Measurements from ENCODE around the gene INPP5D. TPM values are rescaled to one million over a fixed set of nuclear protein-coding genes. Genes with fewer than 3 reads are reported as not detected.

Gene INPP5D
- total RNA-seq, 1 donor from 2014 or later: 33.3 TPM

GRCh38 chr2:233211548-233211895 is 151.4 kb downstream of the INPP5D start:
- no peaks in the 10 kb centered on the region for H3K9me3 ChIP-seq
- no peaks in the 10 kb centered on the region for H3K27me3 ChIP-seq
- no peak for TF ChIP-seq CTCF (IDR thresholded peaks at IDR 0.05)
- no peak overlapping the region for H3K4me3 ChIP-seq
- H3K27ac ChIP-seq: peak overlapping the region; percentile 34
- H3K4me1 ChIP-seq: peaks cover 17% of the 10 kb centered on the region
- intact Hi-C loops (cut with DNase I): no loop called here
- ATAC-seq (no peak), DNase-seq (no peak)
- peaks cover 5% of the 10 kb centered on the region for H3K36me3 ChIP-seq

- no peaks in the 10 kb centered on the region for H3K9me3 ChIP-seq
- H3K27me3 ChIP-seq: no peaks in the 10 kb centered on the region
- no peaks in the 10 kb centered on the region for H3K36me3 ChIP-seq
- no peak for TF ChIP-seq CTCF (IDR thresholded peaks at IDR 0.05)
- ATAC-seq: no peak
- H3K4me1 ChIP-seq: peaks cover 17% of the 10 kb centered on the region
- H3K4me3 ChIP-seq: no peak overlapping the region
- DNase-seq: no peak
- intact Hi-C loops (cut with DNase I): no loop called here
- H3K27ac ChIP-seq: no peak overlapping the region
Observed at GRCh38 chr2:233213011-233213410, 152.9 kb downstream of the INPP5D start.

GRCh38 chr2:233213975-233214374 is 153.8 kb downstream of the INPP5D start:
- Histone ChIP-seq H3K4me1 (peaks cover 17% of the 10 kb centered on the region), H3K4me3 (no peak overlapping the region), H3K27ac (no peak overlapping the region), H3K9me3 (no peaks in the 10 kb centered on the region), H3K27me3 (no peaks in the 10 kb centered on the region), H3K36me3 (no peaks in the 10 kb centered on the region)
- DNase-seq: no peak
- no peak for ATAC-seq
- no peak for TF ChIP-seq CTCF (IDR thresholded peaks at IDR 0.05)
- intact Hi-C loops (cut with DNase I): no loop called here

GRCh38 chr2:233217892-233218377 is 157.8 kb downstream of the INPP5D start:
- Histone ChIP-seq H3K27me3 (no peaks in the 10 kb centered on the region), H3K9me3 (no peaks in the 10 kb centered on the region), H3K4me1 (no peaks in the 10 kb centered on the region), H3K27ac (no peak overlapping the region), H3K36me3 (no peaks in the 10 kb centered on the region), H3K4me3 (no peak overlapping the region)
- intact Hi-C loops (cut with DNase I): no loop called here
- DNase-seq: no peak
- TF ChIP-seq CTCF (IDR thresholded peaks at IDR 0.05): no peak
- ATAC-seq: no peak

- DNase-seq: no peak
- ATAC-seq: no peak
- Histone ChIP-seq H3K27me3 (no peaks in the 10 kb centered on the region), H3K4me3 (no peak overlapping the region), H3K36me3 (no peaks in the 10 kb centered on the region), H3K4me1 (no peaks in the 10 kb centered on the region), H3K27ac (no peak overlapping the region), H3K9me3 (no peaks in the 10 kb centered on the region)
- TF ChIP-seq CTCF (IDR thresholded peaks at IDR 0.05): no peak
- intact Hi-C loops (cut with DNase I): no loop called here
Observed at GRCh38 chr2:233218836-233219235, 158.7 kb downstream of the INPP5D start.

- intact Hi-C loops (cut with DNase I): no loop called here
- Histone ChIP-seq H3K4me1 (no peaks in the 10 kb centered on the region), H3K4me3 (no peak overlapping the region), H3K9me3 (no peaks in the 10 kb centered on the region), H3K36me3 (no peaks in the 10 kb centered on the region), H3K27ac (no peak overlapping the region), H3K27me3 (no peaks in the 10 kb centered on the region)
- DNase-seq (no peak), ATAC-seq (no peak)
- TF ChIP-seq CTCF (IDR thresholded peaks at IDR 0.05): no peak
Observed at GRCh38 chr2:233219848-233220247, 159.7 kb downstream of the INPP5D start.
